Transverse colon (tissue), 4 donors: ENCODE measurements around the gene FRMD8. TPM values are rescaled to one million over a fixed set of nuclear protein-coding genes. Genes with fewer than 3 reads are reported as not detected.

Experiments used
- DNase-seq: peaks from one replicate; pipeline ENCODE4 v3.0.0-alpha.2; 2019
- H3K27ac ChIP-seq, 4 donors: fragments of 200-600 bp; sonication (generic); 2 replicates each; pipeline ENCODE4 v1.5.1; 2016 to 2018; ENCODE audit warnings: inconsistent platforms in 4 of 4
- H3K27me3 ChIP-seq: fragments of 200-600 bp; sonication (generic); 2 replicates; pipeline ENCODE4 v1.5.1; 2017; ENCODE audit warnings: inconsistent platforms
- H3K36me3 ChIP-seq, 4 donors: fragments of 200-600 bp; sonication (generic); 2 replicates each; pipeline ENCODE4 v1.5.1; 2017 to 2019; ENCODE audit warnings: inconsistent platforms in 4 of 4
- H3K4me1 ChIP-seq, 4 donors: fragments of 200-600 bp; sonication (generic); 2 replicates each; pipeline ENCODE4 v1.5.1; 2017 to 2020; ENCODE audit warnings: inconsistent platforms in 4 of 4
- H3K4me3 ChIP-seq, 4 donors: fragments of 200-600 bp; sonication (generic); 1 replicate in 1 of 4; 2 replicates in 3 of 4; pipeline versions ENCODE4 v1.5.1 to v1.6.1; 2017 to 2019; ENCODE audit warnings: inconsistent platforms in 4 of 4
- H3K9me3 ChIP-seq, 2 donors: fragments of 200-600 bp; sonication (generic); 2 replicates each; pipeline ENCODE4 v1.5.1; 2017 to 2019; ENCODE audit warnings: inconsistent platforms in 2 of 2
- CTCF ChIP-seq, 5 experiments: fragments of 200-600 bp in 3 of 5; fragments of 450-650 bp in 2 of 5; sonication (generic) in 3 of 5; IDR thresholded peaks; 1 replicate in 2 of 5; 2 replicates in 3 of 5; pipeline ENCODE4 v1.5.1; 2016 to 2017; ENCODE audit warnings: antibody characterized with exemption in 5 of 5, inconsistent platforms in 3 of 5, mild to moderate bottlenecking in 2 of 5, moderate library complexity in 1 of 5
- EP300 ChIP-seq: sonication (generic); formaldehyde crosslinking; IDR thresholded peaks from one replicate; pipeline ENCODE4 v1.6.1; 2017; ENCODE audit warnings: antibody characterized with exemption, low read depth
- POLR2A ChIP-seq: fragments of 450-650 bp; IDR thresholded peaks from one replicate; pipeline ENCODE4 v1.6.1; 2016; ENCODE audit warnings: antibody characterized with exemption, mild to moderate bottlenecking, moderate library complexity
- POLR2AphosphoS5 ChIP-seq, 3 donors: sonication (generic); formaldehyde crosslinking; IDR thresholded peaks; one replicate each; pipeline ENCODE4 v1.6.1; 2016; ENCODE audit warnings: antibody characterized with exemption in 3 of 3
- WGBS, 2 donors: methylation state at CpG; one replicate each; pipeline ENCODE4 v1.1.5; 2018; ENCODE audit warnings: low coverage in 1 of 2; 5-methylcytosine and 5-hydroxymethylcytosine counted together
- in situ Hi-C, 4 donors: fragments of 200-750 bp; cut with MboI; loops; one replicate each; pipeline versions ENCODE4 v1.15.0 to v1.15.1; 2017; ENCODE audit warnings: low sequenced_read_pairs in 3 of 4, low pct_ligation_motif_present in 1 of 4, low pct_unique_long_range_greater_than_20kb in 1 of 4
- intact Hi-C: fragments of 100-400 bp; cut with DNase I; formaldehyde crosslinking; loops from one replicate; pipeline ENCODE4 v1.15.1; 2023; ENCODE audit warnings: low total_unique reads
- total RNA-seq, 4 donors: library from RNA; depleted of rRNA; stranded (reverse); fragments of >200 nt; gene quantifications; one replicate each; pipeline ENCODE4 v1.1.0, GENCODE V29; 2016

FRMD8 gene
- total RNA-seq, 4 donors from 2014 or later, result 64.3 to 164 (median 128) TPM

GRCh38 chr11:65439331-65440181, 53.1 kb downstream of the FRMD8 start:
- DNase-seq, result no peak
- Histone ChIP-seq H3K27me3 (no peaks in the 10 kb centered on the region), H3K4me3 (no peak overlapping the region), H3K9me3 (no peaks in the 10 kb centered on the region), H3K36me3 (peaks cover 0 to 51% (median 15%) of the 10 kb centered on the region in 4 donors), H3K27ac (peak overlapping the region; percentile 45 to 100 (median 63)), H3K4me1 (peaks cover 11 to 66% (median 21%) of the 10 kb centered on the region in 4 donors)
- in situ Hi-C loops, result no loop called here
- peak; percentile 41 for TF ChIP-seq POLR2A
- no peak for TF ChIP-seq CTCF (IDR thresholded peaks at IDR 0.05)
- peak; percentile 35 to 61 (median 46) for TF ChIP-seq POLR2AphosphoS5 (IDR thresholded peaks at IDR 0.05)
- no peak for TF ChIP-seq EP300
- 84 to 88% methylated on average over 7 of the region's 7 CpGs for WGBS, 2 donors
- intact Hi-C loops, result no loop called here

- TF ChIP-seq EP300 (no peak), POLR2AphosphoS5 (IDR thresholded peaks at IDR 0.05) (peak; percentile 68 to 76 (median 73)), CTCF (IDR thresholded peaks at IDR 0.05) (no peak), POLR2A (peak; percentile 51)
- Histone ChIP-seq H3K9me3 (no peaks in the 10 kb centered on the region), H3K27ac (peak overlapping the region; percentile 45 to 100 (median 63)), H3K4me3 (no peak overlapping the region), H3K27me3 (no peaks in the 10 kb centered on the region), H3K36me3 (peaks cover 0 to 47% (median 8%) of the 10 kb centered on the region in 4 donors), H3K4me1 (peaks cover 10 to 52% (median 17%) of the 10 kb centered on the region in 4 donors)
- 65 to 72% methylated on average over 6 to 8 of the region's 8 CpGs for WGBS, 2 donors
- intact Hi-C loops (no loop called here), in situ Hi-C loops (no loop called here)
- no peak for DNase-seq
Measured at GRCh38 chr11:65440831-65441499, 54.5 kb downstream of the FRMD8 start.

GRCh38 chr11:65442842-65443331, 56.5 kb downstream of the FRMD8 start:
- intact Hi-C loops (no loop called here), in situ Hi-C loops (no loop called here)
- TF ChIP-seq CTCF (IDR thresholded peaks at IDR 0.05), result no peak
- TF ChIP-seq POLR2A, result no peak
- TF ChIP-seq POLR2AphosphoS5 (IDR thresholded peaks at IDR 0.05), result peak; percentile 56 to 71 (median 66)
- no peak for TF ChIP-seq EP300
- H3K9me3 ChIP-seq, result no peaks in the 10 kb centered on the region
- H3K4me1 ChIP-seq, result peaks cover 9 to 40% (median 14%) of the 10 kb centered on the region in 4 donors
- peaks cover 0 to 31% (median 7%) of the 10 kb centered on the region in 4 donors for H3K36me3 ChIP-seq
- H3K27me3 ChIP-seq, result no peaks in the 10 kb centered on the region
- WGBS, 2 donors, result 62 to 82% methylated on average over 3 to 9 of the region's 9 CpGs
- peak overlapping the region; percentile 45 to 100 (median 68) for H3K27ac ChIP-seq
- no peak overlapping the region for H3K4me3 ChIP-seq
- no peak for DNase-seq
